ENCODE measurements around the gene GOLGA6C. TPM values are rescaled to one million over a fixed set of nuclear protein-coding genes. Genes with fewer than 3 reads are reported as not detected.
A peak's percentile ranks its signal among the peaks of the same experiment; 100 is the strongest.
"Not testable (repeated sequence)": the region's sequence is repeated elsewhere in the genome, so short reads cannot be mapped to it uniquely, and the experiment has no call there.

GOLGA6C gene
- total RNA-seq, 1 donor, result not detected

DNA sequence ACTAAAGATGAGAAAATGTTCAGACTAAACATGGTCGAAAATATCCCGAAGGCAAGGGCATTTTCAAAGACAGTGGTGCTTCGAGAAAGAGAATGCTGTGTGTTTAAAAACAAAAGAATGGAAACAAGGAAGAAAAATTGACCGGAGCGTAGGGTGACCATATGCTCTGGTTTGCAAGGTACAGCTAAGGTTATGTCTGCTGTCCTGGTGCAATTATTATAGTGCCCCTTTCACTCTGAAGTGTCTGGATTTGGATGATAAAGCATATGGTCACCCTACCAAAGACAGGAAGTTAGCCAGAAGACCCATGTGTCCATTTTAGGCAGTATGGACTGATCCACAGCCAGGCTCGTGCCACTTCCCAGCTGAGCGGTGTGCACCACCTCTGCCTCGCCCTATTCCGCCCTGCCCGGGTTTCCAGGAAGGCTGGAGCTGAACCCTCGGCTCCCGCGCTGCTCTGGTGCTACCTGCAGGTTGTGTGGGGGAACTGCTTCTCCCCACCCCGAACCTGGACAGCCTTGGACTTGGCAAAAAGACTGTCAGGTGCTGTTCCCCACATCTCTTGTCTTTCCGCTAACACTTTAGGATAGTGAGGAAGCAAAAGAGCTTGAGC, 49.8 kb downstream of the GOLGA6C start:
- peak; percentile 84 for DNase-seq (ENCODE audit: insufficient read length, low spot score, missing footprints)
- Histone ChIP-seq H3K27me3 (ENCODE audit: insufficient read depth, low read length) (peaks cover 56% of the 10 kb centered on the region), H3K9me3 (ENCODE audit: low read depth, low read length) (no peaks in the 10 kb centered on the region), H4K20me1 (ENCODE audit: insufficient read depth, low read length) (no peaks in the 10 kb centered on the region), H3K79me2 (ENCODE audit: insufficient read depth, low read length) (no peaks in the 10 kb centered on the region), H2AFZ (ENCODE audit: low read length) (peak overlapping the region; percentile 20), H3K4me1 (ENCODE audit: insufficient read depth, low read length) (no peaks in the 10 kb centered on the region), H3K4me2 (ENCODE audit: insufficient read depth, low read length) (no peak overlapping the region), H3K27ac (ENCODE audit: low read depth, low read length) (no peak overlapping the region), H3K4me3 (ENCODE audit: insufficient read depth, low read length) (no peak overlapping the region), H3K36me3 (ENCODE audit: insufficient read depth, low read length) (no peaks in the 10 kb centered on the region)
- TF ChIP-seq, protein P1, sequence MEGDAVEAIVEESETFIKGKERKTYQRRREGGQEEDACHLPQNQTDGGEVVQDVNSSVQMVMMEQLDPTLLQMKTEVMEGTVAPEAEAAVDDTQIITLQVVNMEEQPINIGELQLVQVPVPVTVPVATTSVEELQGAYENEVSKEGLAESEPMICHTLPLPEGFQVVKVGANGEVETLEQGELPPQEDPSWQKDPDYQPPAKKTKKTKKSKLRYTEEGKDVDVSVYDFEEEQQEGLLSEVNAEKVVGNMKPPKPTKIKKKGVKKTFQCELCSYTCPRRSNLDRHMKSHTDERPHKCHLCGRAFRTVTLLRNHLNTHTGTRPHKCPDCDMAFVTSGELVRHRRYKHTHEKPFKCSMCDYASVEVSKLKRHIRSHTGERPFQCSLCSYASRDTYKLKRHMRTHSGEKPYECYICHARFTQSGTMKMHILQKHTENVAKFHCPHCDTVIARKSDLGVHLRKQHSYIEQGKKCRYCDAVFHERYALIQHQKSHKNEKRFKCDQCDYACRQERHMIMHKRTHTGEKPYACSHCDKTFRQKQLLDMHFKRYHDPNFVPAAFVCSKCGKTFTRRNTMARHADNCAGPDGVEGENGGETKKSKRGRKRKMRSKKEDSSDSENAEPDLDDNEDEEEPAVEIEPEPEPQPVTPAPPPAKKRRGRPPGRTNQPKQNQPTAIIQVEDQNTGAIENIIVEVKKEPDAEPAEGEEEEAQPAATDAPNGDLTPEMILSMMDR (IDR thresholded peaks at IDR 0.05; ENCODE audit: extremely low read depth, low read depth, low read length), result peak; percentile 44

DNA sequence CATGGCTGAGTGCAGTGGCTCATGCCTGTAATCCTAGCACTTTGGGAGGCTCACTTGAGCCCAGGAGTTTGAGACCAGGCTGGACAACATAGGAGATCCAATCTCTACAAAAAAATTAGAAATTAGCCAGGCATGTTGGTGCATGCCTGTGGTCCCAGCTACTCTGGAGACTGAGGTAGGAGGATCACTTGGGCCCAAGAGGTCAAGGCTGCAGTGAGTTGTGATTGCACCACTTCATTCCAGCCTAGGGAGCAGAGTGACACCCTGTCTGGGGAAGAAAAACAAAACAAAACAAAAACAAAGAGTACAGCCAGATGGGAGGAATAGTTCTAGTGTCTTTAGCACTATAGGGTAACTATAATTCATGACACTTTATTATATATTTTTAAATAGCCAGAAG, 51.6 kb downstream of the GOLGA6C start:
- no peak overlapping the region for H3K27ac ChIP-seq (ENCODE audit: low read depth, low read length)
- no peaks in the 10 kb centered on the region for H3K36me3 ChIP-seq (ENCODE audit: insufficient read depth, low read length)
- H3K79me2 ChIP-seq (ENCODE audit: insufficient read depth, low read length), result no peaks in the 10 kb centered on the region
- no peaks in the 10 kb centered on the region for H3K9me3 ChIP-seq (ENCODE audit: low read depth, low read length)
- H3K27me3 ChIP-seq (ENCODE audit: insufficient read depth, low read length), result peaks cover 47% of the 10 kb centered on the region
- H3K4me3 ChIP-seq (ENCODE audit: insufficient read depth, low read length), result no peak overlapping the region
- no peaks in the 10 kb centered on the region for H3K4me1 ChIP-seq (ENCODE audit: insufficient read depth, low read length)
- DNase-seq (ENCODE audit: insufficient read length, low spot score, missing footprints), result no peak
- H3K4me2 ChIP-seq (ENCODE audit: insufficient read depth, low read length), result no peak overlapping the region
- H2AFZ ChIP-seq (ENCODE audit: low read length), result no peak overlapping the region
- TF ChIP-seq, protein P1 (IDR thresholded peaks at IDR 0.05; ENCODE audit: extremely low read depth, low read depth, low read length), result no peak
- H4K20me1 ChIP-seq (ENCODE audit: insufficient read depth, low read length), result no peaks in the 10 kb centered on the region

DNA sequence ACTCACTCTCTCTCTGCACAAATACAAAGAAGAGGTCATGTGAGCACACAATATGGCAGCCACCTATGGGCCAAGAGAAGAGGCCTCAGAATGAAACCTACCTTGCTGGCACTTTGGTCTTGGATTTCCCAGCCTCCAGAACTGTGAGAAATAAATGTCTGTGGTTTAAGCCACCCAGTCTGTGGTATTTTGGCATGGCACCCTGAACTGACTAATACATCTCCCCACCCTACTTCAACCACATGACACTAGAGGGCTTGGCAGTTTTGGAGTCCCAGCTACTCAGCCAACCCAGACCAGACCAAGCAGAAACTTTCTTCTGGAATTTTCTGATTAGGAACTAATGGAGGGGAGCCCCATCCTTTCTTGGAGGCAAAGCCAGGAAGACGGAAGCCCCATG, 54.4 kb downstream of the GOLGA6C start:
- H4K20me1 ChIP-seq (ENCODE audit: insufficient read depth, low read length); H3K4me2 ChIP-seq (ENCODE audit: insufficient read depth, low read length); H2AFZ ChIP-seq (ENCODE audit: low read length); DNase-seq (ENCODE audit: insufficient read length, low spot score, missing footprints); H3K27ac ChIP-seq (ENCODE audit: low read depth, low read length); H3K4me3 ChIP-seq (ENCODE audit: insufficient read depth, low read length); H3K9me3 ChIP-seq (ENCODE audit: low read depth, low read length); H3K4me1 ChIP-seq (ENCODE audit: insufficient read depth, low read length); H3K79me2 ChIP-seq (ENCODE audit: insufficient read depth, low read length); H3K36me3 ChIP-seq (ENCODE audit: insufficient read depth, low read length): not testable (repeated sequence)
- peaks cover 27% of the 10 kb centered on the region for H3K27me3 ChIP-seq (ENCODE audit: insufficient read depth, low read length)

DNA sequence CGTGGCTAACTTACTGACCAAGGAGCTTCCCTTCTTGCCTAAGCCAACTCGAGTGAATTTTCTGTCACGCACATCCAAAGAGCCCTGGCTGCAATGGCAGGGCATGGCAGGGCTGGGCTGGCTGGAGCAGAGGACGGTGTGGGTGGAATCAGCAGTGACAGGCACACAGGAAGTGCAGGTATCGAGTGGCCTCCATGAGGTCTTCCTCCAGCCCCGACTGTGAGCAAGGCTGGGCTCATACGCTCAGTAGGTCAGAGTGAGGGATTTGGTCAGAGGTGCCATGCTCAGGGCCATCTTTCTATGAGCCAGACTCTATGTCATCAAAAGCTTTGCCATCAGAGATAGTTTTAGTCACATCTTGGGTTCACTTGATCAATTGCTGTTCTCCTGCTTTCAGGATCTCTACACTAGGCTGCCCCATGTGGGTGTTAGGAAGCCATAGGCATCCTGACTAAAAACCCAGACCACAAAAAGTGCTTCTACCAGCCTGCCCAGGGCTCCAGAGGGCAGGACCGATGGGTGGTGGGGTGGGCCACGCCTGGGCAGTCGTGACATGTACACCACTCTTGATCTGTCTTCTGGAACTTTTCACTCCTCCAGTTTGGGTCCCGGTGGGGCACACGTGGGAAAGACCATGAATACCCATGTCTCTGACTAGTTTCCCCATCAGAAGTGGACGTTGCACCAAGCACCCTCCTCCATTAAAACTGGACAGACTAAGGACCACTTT, 55.1 kb downstream of the GOLGA6C start:
- Histone ChIP-seq H3K9me3 (ENCODE audit: low read depth, low read length) (no peaks in the 10 kb centered on the region), H3K4me1 (ENCODE audit: insufficient read depth, low read length) (no peaks in the 10 kb centered on the region), H4K20me1 (ENCODE audit: insufficient read depth, low read length) (no peaks in the 10 kb centered on the region), H3K4me3 (ENCODE audit: insufficient read depth, low read length) (no peak overlapping the region), H3K4me2 (ENCODE audit: insufficient read depth, low read length) (no peak overlapping the region), H3K27ac (ENCODE audit: low read depth, low read length) (no peak overlapping the region), H3K79me2 (ENCODE audit: insufficient read depth, low read length) (no peaks in the 10 kb centered on the region), H3K36me3 (ENCODE audit: insufficient read depth, low read length) (no peaks in the 10 kb centered on the region), H3K27me3 (ENCODE audit: insufficient read depth, low read length) (peaks cover 20% of the 10 kb centered on the region), H2AFZ (ENCODE audit: low read length) (no peak overlapping the region)
- TF ChIP-seq, protein P1 (IDR thresholded peaks at IDR 0.05; ENCODE audit: extremely low read depth, low read depth, low read length), result no peak
- no peak for DNase-seq (ENCODE audit: insufficient read length, low spot score, missing footprints)

Data from osteoblast (primary cell).